ENCODE data around the gene NFIC.

Gene NFIC

GRCh38 chr19:3455960-3456601 lies 89.7 kb downstream of the NFIC start:
- DNase-seq (ENCODE audit: low read depth): no peak
- no peak overlapping the region for H3K4me3 ChIP-seq (ENCODE audit: low read depth, low read length)
- no peak for TF ChIP-seq MYC (IDR thresholded peaks at IDR 0.05; ENCODE audit: low read depth, low read length)
- TF ChIP-seq, protein P1, sequence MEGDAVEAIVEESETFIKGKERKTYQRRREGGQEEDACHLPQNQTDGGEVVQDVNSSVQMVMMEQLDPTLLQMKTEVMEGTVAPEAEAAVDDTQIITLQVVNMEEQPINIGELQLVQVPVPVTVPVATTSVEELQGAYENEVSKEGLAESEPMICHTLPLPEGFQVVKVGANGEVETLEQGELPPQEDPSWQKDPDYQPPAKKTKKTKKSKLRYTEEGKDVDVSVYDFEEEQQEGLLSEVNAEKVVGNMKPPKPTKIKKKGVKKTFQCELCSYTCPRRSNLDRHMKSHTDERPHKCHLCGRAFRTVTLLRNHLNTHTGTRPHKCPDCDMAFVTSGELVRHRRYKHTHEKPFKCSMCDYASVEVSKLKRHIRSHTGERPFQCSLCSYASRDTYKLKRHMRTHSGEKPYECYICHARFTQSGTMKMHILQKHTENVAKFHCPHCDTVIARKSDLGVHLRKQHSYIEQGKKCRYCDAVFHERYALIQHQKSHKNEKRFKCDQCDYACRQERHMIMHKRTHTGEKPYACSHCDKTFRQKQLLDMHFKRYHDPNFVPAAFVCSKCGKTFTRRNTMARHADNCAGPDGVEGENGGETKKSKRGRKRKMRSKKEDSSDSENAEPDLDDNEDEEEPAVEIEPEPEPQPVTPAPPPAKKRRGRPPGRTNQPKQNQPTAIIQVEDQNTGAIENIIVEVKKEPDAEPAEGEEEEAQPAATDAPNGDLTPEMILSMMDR (IDR thresholded peaks at IDR 0.05; ENCODE audit: low read depth, low read length): no peak
- no peak for TF ChIP-seq POLR2A (IDR thresholded peaks at IDR 0.05; ENCODE audit: extremely low read depth, insufficient read length)
- no peak for TF ChIP-seq MAX (IDR thresholded peaks at IDR 0.05; ENCODE audit: low read depth, low read length)

GRCh38 chr19:3456925-3457527 lies 90.6 kb downstream of the NFIC start:
- no peak for DNase-seq (ENCODE audit: low read depth)
- TF ChIP-seq POLR2A (IDR thresholded peaks at IDR 0.05; ENCODE audit: extremely low read depth, insufficient read length): no peak
- TF ChIP-seq MYC (IDR thresholded peaks at IDR 0.05; ENCODE audit: low read depth, low read length): no peak
- TF ChIP-seq MAX (IDR thresholded peaks at IDR 0.05; ENCODE audit: low read depth, low read length): no peak
- TF ChIP-seq, protein P1 (IDR thresholded peaks at IDR 0.05; ENCODE audit: low read depth, low read length): no peak
- no peak overlapping the region for H3K4me3 ChIP-seq (ENCODE audit: low read depth, low read length)

DNA sequence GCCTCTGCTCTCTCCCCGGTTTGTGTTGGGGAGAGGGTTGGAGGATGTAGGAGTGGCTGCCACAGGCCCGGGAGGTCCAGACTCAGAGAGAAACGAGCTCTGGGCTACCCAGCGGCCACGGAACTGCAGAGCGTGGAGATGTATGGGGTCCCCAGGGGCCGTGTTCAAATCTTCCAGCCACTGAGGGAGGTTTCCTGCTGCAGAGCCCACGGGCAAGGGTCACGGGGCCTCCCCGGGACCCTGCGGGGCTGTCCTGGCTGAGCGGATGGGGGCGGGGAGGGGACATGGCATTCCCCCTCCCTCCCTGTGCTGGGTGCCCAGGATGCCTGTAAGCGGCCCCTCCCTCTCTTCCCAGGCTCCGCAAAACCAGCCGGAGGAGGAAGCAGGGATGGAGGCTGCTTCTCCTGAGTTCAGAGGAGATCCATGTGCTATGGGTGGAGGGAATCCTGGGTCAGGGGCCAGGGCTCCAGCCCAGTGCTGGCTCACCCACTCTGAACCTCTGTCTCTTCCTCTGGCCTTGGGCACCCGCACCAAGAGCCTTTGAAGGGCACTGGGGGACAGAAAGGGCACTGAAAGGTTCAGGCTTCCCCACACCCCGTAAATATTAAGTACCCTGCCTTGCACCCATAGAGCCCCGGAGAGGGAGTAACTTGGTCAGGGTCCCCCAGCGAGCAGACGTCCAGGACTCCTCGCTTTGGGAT lies 91.3 kb downstream of the NFIC start:
- TF ChIP-seq POLR2A (IDR thresholded peaks at IDR 0.05; ENCODE audit: extremely low read depth, insufficient read length): no peak
- no peak overlapping the region for H3K4me3 ChIP-seq (ENCODE audit: low read depth, low read length)

GRCh38 chr19:3458229-3459088 lies 92.1 kb downstream of the NFIC start:
- TF ChIP-seq, protein P1 (IDR thresholded peaks at IDR 0.05; ENCODE audit: low read depth, low read length): no peak
- H3K4me3 ChIP-seq (ENCODE audit: low read depth, low read length): no peak overlapping the region
- DNase-seq (ENCODE audit: low read depth): no peak

More for the DNA sequence above, 91.3 kb downstream of the NFIC start:
- DNase-seq (ENCODE audit: low read depth): no peak

DNA sequence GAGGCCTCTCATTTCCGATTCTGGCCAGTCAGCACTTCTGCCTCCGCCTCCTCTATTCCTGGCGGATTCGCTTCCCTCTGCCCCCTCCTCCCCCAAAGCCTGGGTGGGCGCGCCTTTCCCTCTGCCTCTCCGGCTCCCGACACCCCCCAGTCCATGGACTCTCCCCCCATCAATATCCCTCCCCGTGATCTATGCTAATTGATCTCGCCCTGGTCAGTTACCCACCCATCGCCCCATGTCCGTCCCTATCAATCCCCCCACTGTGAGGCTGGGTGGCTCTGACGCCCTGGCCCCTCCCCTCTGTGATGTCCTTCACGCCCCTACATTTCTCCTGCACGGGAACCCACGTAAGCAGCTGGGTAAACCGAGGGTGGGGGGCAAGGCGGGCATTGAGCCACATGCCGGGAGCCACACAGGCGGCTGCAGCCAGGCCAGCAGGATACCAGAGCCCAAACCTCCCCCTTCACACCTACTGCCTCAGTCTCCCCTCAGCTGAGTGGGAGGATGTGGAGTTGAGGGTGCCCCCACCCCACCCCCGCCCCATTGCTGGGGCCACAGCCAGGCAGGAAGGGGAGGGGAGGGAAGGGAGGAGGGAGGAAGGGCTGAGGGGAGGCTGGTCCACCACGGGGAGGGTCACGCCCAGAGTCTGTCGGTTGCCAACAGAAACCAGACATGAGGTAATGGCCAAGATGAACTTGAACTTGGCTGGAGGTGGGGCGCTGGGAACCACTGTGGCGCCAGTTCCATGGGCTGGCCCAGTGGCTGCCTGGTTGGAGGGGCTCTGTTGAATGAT lies 92.9 kb downstream of the NFIC start:
- H3K4me3 ChIP-seq (ENCODE audit: low read depth, low read length): no peak overlapping the region
- DNase-seq (ENCODE audit: low read depth): no peak
- TF ChIP-seq, protein P1 (IDR thresholded peaks at IDR 0.05; ENCODE audit: low read depth, low read length): no peak
- no peak for TF ChIP-seq MYC (IDR thresholded peaks at IDR 0.05; ENCODE audit: low read depth, low read length)
